Measurements from ENCODE around the gene BOD1.

The BOD1 gene

GRCh38 chr5:173616577-173617118 is at the start of gene BOD1:
TSS of gene BOD1 (minus strand) at chr5:173616650. CDS start at chr5:173616436, 214 bp downstream.
- DNase-seq, result peak; percentile 35

GRCh38 chr5:173665326-173665725 is 48.9 kb upstream of the BOD1 start:
- DNase-seq, result no peak

DNA sequence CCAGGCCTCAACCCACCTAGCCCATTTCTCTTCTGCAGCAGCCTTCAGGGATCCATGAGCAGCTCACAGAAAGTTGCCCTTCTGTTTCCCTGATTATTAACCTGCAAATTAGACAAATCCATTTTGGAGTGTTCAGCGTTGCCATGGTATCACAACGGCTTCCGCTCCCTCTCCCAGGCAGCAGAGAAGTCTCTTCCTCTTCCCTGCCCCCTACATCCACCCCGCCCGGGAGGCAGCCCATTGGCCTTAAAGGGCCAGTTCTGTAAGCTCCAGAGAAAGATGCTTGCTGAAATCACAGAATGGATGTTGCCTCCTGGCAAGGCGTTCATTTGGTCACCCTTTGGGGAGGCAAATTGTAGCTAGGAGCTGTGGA is 47.7 kb upstream of the BOD1 start:
- no peak for DNase-seq

DNA sequence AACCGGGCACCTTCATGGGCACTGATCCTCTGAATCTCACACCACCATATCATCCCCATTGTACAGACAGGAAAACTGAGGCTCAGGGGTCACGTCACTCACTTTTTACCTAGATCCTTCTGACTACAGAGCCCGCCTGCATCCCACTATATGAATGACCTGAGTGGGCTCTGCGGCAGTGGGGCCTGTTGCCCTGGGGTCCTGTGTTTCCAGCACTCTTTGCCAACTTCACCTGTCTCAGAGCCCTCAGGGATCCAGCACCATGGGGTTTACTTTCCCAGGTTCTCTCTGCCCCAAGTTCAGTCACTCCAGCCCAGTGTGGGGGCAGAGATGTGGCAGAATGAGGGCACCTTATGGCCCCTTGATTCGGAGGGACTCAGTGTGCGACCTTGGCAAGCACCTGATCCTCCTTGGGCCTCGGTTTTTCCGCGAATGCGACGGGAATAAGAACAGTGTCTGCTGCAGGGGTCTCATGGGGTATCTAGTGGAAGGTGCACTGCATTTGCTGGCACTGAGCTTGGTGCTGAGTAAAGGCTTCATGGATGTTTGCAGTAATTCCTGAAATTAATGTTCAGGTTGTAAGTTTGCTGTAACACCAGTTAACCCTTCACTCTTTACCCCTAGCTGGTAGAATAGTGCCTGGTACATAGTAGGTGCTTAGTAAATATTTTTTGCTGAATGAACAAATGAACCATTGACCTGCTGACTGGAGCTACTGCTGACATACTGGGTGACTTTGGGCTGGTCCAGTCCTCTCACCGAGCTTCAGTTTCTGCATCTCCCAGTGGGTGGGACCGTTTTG is 47.1 kb upstream of the BOD1 start:
- DNase-seq, result no peak

DNA sequence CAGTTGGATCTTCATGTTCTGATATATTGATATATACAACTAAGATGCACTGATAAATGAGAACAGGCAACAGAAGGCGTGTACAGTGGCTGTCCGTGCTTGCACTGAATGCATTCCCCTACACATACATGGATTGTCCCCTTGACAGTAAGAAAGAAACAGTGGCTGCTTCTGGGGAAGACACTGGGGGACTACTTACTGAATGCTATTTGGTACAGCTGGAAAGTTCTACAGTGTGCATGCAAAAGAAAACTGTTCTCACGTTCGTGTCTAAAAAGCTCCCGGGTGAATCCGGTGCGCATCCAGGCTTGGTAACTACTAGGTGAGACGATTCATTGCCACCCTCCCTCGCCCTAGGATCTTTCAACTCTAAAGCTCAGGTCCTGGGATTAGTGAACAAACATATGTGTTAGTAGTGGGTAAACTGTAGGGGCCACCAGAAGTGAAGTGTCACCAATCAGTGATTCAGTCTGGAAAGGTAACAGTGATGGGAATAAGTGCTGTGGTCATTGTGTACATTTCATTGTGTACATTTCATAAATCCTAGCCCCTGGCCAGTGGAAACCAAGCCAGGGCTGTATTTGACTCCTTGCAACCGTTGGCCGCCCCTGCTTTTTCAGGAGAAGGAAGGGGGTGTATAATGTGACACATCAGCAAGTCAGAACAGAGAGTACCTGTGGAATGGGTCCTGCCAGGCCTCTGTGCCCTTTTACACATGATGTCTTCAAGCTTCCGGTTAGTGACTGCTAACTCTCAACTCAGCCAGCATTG is 46.3 kb upstream of the BOD1 start:
- no peak for DNase-seq

DNA sequence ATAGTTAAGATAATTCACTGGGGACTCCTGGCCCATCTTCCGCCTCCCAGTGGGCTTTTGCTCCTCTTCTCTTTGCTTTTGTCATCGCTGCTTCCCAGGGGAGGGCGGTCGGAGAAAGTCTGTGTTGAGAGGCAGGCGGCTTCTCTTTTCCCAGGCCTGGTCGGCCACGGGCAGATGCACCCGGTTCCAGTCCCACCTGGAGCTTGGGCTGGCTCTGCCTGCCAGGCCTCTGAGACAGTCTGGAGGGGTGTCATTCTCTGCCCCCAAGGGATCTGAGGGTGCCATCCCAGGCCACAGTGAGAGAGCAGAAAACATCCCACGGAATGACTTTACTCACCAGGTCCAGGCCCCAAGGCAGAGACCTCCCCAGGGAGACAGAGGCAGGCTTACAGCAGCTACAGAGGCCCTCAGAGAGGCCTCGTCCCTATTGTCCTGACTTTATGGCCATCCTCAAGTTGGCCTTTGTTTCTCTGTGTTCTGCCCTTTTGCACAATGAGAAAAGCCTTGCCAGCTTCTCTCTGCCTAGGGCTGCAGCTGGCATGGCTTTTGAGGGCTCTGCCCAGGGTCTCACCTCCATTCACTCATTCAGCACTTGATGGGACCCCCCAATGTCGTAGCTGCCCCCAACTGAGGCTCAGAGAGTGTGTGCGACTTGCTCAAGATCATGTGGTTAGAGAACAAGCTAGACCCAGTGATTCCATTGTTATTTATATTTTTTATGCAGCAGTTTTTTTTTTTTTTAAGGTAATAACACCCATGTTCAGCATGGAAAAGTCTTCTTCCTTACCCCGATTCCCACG is 44.2 kb upstream of the BOD1 start:
- no peak for DNase-seq

- no peak for DNase-seq
Observed at GRCh38 chr5:173659423-173659822, 43.0 kb upstream of the BOD1 start.

- no peak for DNase-seq
Observed at GRCh38 chr5:173657741-173658356, 41.4 kb upstream of the BOD1 start.

- DNase-seq, result no peak
Observed at GRCh38 chr5:173655196-173655797, 38.8 kb upstream of the BOD1 start.

GRCh38 chr5:173653822-173654523 is 37.5 kb upstream of the BOD1 start:
- no peak for DNase-seq

GRCh38 chr5:173648308-173648866 is 31.9 kb upstream of the BOD1 start:
- DNase-seq, result no peak

GRCh38 chr5:173646692-173647091 is 30.2 kb upstream of the BOD1 start:
- no peak for DNase-seq

DNA sequence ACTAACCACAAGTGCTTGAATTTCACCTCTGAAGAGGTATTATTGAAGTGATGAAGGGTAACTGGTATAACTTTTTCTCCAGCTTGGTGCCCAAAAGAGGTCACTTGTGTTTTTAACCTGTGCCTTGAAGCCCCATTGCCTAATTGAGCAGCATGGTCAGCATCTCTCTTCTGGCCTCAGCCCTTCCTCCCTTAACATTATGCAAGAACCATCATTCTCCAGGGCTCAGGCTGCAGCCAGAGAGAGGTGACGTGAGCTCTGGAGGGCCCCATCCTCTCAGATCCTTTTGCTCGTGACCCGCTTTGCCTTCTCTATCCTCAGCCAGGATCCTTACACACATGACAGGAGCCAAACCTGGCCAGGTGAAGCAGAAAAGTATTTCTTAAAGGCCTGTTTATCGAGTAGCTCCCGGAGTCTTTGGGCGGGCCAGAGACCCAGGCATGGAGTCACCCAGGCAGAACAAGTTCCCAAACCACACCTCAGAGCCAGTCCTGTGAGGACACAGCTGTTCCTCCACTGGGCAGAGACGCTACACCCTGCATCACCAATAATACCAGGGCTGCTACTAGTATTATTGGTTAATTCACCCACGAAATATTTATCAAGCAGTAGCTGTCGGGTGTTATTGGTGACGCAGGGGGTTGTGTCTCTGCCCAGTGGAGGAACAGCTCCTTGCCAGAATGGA is 29.6 kb upstream of the BOD1 start:
- DNase-seq, result no peak

- no peak for DNase-seq
Observed at GRCh38 chr5:173645437-173645807, 29.0 kb upstream of the BOD1 start.

DNA sequence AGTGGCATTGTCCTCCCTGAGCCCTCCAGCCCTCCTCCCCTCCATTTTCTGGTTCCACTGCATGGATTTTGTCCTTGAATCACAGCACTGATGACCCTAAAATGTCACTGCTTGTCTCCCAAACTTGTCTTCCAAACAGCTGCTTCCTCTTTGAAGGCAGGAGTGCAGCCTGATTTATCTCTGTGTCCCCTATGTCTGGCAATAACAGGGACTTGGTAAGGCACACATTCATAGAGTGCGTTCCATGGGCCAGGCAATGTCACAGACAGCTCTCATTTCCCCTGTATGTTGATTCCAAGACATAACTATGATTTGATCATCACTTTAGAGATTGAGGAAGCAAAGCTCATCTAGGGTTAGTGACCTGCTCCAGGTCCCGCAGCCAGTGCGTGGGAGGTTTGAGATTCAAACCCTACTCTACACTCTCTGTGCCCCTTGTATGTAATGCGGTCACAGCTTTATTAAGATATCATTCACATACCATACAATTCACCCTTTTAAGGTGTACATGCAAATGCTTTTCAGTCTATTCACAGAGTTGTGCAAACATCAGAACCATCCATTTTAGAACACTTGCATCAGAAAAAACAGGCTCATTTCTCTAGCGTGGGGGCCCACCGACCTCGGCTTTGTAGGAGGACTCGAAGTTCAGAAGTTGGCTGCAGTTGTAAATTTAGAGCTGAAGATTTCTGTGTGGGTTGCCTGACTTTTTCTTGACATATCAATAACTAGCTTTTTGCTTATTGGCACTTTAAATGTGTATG is 28.4 kb upstream of the BOD1 start:
- no peak for DNase-seq

DNA sequence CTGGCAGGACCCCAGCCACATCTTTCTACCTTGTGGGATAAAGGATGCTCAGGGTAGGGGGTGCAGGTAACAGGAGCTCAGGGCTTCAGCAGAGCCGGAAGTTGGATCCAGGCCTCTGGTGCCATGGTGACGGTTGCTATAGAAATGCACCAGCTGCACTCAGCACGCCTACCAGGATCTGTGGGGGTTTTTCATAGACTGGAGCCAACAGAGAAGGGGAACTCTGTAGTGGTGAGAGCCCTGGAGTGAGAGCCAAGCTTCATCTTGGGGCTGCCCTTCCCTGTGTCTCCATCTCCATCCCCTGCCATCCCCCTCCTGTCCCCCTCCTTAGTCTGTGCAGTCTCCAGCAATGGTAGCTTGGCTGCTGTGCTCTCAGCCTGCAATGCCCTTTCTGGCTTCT is 27.5 kb upstream of the BOD1 start:
- DNase-seq, result no peak

DNA sequence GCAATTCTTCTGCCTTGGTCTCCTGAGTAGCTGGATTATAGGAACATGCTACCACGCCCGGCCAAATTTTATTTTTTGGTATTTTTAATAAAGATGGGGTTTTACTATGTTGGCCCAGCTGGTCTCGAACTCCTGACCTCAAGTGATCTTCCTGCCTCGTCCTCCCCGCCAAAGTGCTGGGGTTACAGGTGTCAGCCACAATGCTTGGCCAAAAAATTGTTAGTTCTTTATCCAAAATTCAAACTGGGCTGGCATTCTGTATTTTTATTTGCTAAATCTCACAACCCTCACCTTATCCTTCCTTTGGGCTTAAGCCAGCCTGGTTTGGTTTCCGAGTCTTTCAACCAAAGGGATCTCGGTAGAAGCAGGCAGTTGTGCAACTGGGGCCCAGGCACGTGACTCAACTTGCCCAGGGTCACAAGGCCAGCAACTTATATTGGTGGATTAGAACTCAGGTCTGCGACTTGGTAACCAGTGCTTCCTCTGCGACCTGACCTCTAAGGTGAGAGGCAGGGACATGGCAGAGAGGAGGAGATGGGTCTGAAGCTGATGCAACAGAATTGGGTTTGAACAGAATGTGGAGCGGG is 26.5 kb upstream of the BOD1 start:
- DNase-seq, result no peak

GRCh38 chr5:173642191-173642816 is 25.9 kb upstream of the BOD1 start:
- no peak for DNase-seq

Data from cortex of kidney (tissue), 1 donor.